GM21737 (cell line): ENCODE data around the gene NSG2.

ENCODE experiments used
- ATAC-seq: cut with Tn5 transposase; IDR thresholded peaks from one replicate; pipeline ENCODE4 v1.9.1; 2021; ENCODE audit warnings: mild to moderate bottlenecking, moderate library complexity; ENCODE audit not compliant: unreplicated experiment

The NSG2 gene

GRCh38 chr5:174147551-174147950 lies 102.0 kb downstream of the NSG2 start:
- ATAC-seq: no peak

GRCh38 chr5:174148721-174149120 lies 103.2 kb downstream of the NSG2 start:
- ATAC-seq: no peak

- no peak for ATAC-seq
Measured at GRCh38 chr5:174149426-174149825, 103.9 kb downstream of the NSG2 start.

- ATAC-seq: no peak
Measured at GRCh38 chr5:174149989-174150388, 104.5 kb downstream of the NSG2 start.

GRCh38 chr5:174151599-174152181 lies 106.2 kb downstream of the NSG2 start:
- ATAC-seq: no peak

GRCh38 chr5:174154559-174154958 lies 109.1 kb downstream of the NSG2 start:
- ATAC-seq: no peak

GRCh38 chr5:174155281-174155680 lies 109.8 kb downstream of the NSG2 start:
- ATAC-seq: no peak

GRCh38 chr5:174155706-174156105 lies 110.2 kb downstream of the NSG2 start:
- ATAC-seq: no peak

- no peak for ATAC-seq
Measured at GRCh38 chr5:174157048-174157447, 111.5 kb downstream of the NSG2 start.
